ENCODE data around the gene MTFR2.

The MTFR2 gene

DNA sequence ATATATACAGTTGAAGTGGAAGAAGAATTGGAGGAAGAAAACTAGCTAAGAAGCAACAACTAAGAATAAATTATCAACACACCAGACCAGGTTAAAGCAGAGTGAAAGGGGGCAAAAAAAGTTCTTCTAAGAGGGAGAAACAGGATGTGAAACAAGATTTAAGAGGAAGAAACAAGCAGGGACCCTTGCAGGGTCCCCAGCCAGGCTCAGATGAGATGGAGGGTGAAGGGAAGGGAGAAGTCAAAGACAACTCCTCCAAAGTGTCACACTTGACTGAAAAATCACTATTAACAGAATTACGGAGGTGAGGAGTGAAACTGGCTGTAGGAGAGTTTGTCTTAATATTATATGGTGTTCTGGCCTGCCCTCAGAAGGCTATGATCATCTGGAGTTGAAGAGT is 65.4 kb downstream of the MTFR2 start:
- no peak for DNase-seq (ENCODE audit: low spot score)

DNA sequence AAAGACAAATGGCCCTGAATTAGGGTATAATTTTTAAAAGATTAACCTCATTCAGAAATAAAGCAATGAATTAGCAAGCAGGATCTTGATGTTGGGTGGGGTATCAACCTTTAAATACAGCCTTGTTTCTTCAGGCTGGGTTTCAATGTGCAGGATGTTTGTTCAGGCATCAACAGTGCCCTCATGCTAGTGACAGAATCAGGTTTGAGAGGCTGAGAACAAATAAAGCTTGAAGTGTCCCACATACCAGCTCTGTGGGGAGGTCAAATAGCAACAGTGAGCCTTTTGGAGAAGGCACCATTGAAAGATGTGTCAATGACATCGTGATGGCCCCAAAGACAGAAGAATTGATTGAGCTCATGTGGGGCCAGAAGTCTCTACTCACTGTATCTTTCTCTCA is 68.2 kb downstream of the MTFR2 start:
- DNase-seq (ENCODE audit: low spot score): no peak

DNA sequence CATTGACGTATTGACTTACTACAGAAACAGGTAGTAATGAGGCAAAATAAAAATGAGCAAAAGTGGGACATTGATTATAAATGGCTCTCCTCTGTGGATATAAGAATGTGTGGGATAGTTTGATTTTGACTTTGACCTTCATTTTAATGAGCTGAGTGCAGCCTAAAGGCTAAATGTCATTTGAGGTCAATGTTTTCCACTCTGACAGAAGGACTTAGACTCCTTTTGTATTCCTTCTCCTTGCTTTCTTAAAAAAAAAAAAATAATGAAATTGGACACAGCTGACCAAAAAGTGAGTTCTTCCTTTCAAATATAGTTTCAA is 68.6 kb downstream of the MTFR2 start:
- DNase-seq (ENCODE audit: low spot score): no peak
